ENCODE data around the gene SORBS2.

- TF ChIP-seq CTCF (IDR thresholded peaks at IDR 0.05) (no peak), POLR2AphosphoS5 (IDR thresholded peaks at IDR 0.05; ENCODE audit: insufficient read depth in 1 of 2, low read depth in 1 of 2) (no peak), POLR2A (IDR thresholded peaks at IDR 0.05) (no peak)
Measured at GRCh38 chr4:185540487-185541120, 271.4 kb downstream of the SORBS2 start.
